ENCODE results near the gene CD19. TPM values are rescaled to one million over a fixed set of nuclear protein-coding genes. Genes with fewer than 3 reads are reported as not detected.

The CD19 gene
- total RNA-seq, 1 donor from 2014 or later, result not detected

DNA sequence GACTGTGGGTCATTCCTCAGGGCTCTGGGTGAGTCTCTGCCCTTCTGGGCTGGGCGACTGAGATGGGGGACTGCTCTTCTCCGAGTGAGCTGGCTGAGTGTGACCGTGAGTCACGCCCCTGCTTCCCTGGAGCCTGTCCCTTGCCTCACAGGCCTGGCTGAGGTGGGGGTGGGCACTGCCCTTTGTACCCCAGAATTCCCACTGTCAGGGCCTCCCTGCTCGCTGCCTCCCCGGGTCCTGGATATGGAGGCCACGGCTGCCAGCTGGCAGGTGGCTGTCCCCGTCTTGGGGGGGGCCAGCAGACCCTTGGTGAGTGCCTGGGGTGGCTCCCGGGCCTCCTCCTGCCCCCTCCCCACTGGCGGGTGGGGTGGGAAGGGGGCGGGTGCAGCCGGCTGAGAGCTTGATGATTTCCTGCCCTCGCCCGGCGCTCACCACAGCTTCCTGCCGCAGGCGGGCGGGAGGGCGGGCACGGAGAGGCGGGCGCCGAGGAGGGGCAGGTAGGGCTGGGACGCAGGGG lies 52.9 kb downstream of the CD19 start, which contains the start of gene LAT:
LAT (plus strand) TSS at position 434 of the 517 bp plus-strand sequence. CDS start 366 bp downstream, outside the sequence.
- DNase-seq (ENCODE audit: low spot score in 2 of 2, unreplicated experiment in 2 of 2), result no peak
- TF ChIP-seq, protein P1, sequence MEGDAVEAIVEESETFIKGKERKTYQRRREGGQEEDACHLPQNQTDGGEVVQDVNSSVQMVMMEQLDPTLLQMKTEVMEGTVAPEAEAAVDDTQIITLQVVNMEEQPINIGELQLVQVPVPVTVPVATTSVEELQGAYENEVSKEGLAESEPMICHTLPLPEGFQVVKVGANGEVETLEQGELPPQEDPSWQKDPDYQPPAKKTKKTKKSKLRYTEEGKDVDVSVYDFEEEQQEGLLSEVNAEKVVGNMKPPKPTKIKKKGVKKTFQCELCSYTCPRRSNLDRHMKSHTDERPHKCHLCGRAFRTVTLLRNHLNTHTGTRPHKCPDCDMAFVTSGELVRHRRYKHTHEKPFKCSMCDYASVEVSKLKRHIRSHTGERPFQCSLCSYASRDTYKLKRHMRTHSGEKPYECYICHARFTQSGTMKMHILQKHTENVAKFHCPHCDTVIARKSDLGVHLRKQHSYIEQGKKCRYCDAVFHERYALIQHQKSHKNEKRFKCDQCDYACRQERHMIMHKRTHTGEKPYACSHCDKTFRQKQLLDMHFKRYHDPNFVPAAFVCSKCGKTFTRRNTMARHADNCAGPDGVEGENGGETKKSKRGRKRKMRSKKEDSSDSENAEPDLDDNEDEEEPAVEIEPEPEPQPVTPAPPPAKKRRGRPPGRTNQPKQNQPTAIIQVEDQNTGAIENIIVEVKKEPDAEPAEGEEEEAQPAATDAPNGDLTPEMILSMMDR (IDR thresholded peaks at IDR 0.05; ENCODE audit: unreplicated experiment), result no peak

GRCh38 chr16:28985211-28986041 lies 53.7 kb downstream of the CD19 start:
- no peaks in the 10 kb centered on the region for H3K27me3 Mint-ChIP-seq (ENCODE audit: low read depth)
- peaks cover 6% of the 10 kb centered on the region for H3K9me3 Mint-ChIP-seq
- DNase-seq (ENCODE audit: low spot score in 2 of 2, unreplicated experiment in 2 of 2), result no peak
- H3K27ac Mint-ChIP-seq, result no peak overlapping the region
- H3K4me3 Mint-ChIP-seq, result no peak overlapping the region
- TF ChIP-seq, protein P1 (IDR thresholded peaks at IDR 0.05; ENCODE audit: unreplicated experiment), result no peak
- peaks cover 38% of the 10 kb centered on the region for H3K36me3 Mint-ChIP-seq
- no peaks in the 10 kb centered on the region for H3K4me1 Mint-ChIP-seq

More for the DNA sequence above, 52.9 kb downstream of the CD19 start, which contains the start of gene LAT:
- Mint-ChIP-seq H3K4me3 (no peak within 1 kb of the TSS), H3K27me3 (ENCODE audit: low read depth) (no peaks in the 10 kb centered on the region), H3K4me1 (no peaks in the 10 kb centered on the region), H3K27ac (no peak within 1 kb of the TSS), H3K36me3 (peaks cover 36% of the 10 kb centered on the region), H3K9me3 (peaks cover 6% of the 10 kb centered on the region)

- no peak overlapping the region for H3K4me3 Mint-ChIP-seq
- no peaks in the 10 kb centered on the region for H3K4me1 Mint-ChIP-seq
- no peak for DNase-seq (ENCODE audit: low spot score in 2 of 2, unreplicated experiment in 2 of 2)
- peaks cover 6% of the 10 kb centered on the region for H3K9me3 Mint-ChIP-seq
- peaks cover 35% of the 10 kb centered on the region for H3K36me3 Mint-ChIP-seq
- TF ChIP-seq, protein P1 (IDR thresholded peaks at IDR 0.05; ENCODE audit: unreplicated experiment), result no peak
- H3K27ac Mint-ChIP-seq, result no peak overlapping the region
- no peaks in the 10 kb centered on the region for H3K27me3 Mint-ChIP-seq (ENCODE audit: low read depth)
Measured at GRCh38 chr16:28986046-28986445, 54.3 kb downstream of the CD19 start.

GRCh38 chr16:28986492-28986891 lies 54.7 kb downstream of the CD19 start:
- Mint-ChIP-seq H3K36me3 (peaks cover 34% of the 10 kb centered on the region), H3K27me3 (ENCODE audit: low read depth) (no peaks in the 10 kb centered on the region)
- TF ChIP-seq, protein P1 (IDR thresholded peaks at IDR 0.05; ENCODE audit: unreplicated experiment), result no peak

GRCh38 chr16:28987170-28987853 lies 55.5 kb downstream of the CD19 start:
- peaks cover 6% of the 10 kb centered on the region for H3K9me3 Mint-ChIP-seq

More at GRCh38 chr16:28986492-28986891, 54.7 kb downstream of the CD19 start:
- no peak for DNase-seq (ENCODE audit: low spot score in 2 of 2, unreplicated experiment in 2 of 2)
- H3K9me3 Mint-ChIP-seq, result peaks cover 6% of the 10 kb centered on the region
- H3K27ac Mint-ChIP-seq, result no peak overlapping the region
- H3K4me1 Mint-ChIP-seq, result no peaks in the 10 kb centered on the region
- no peak overlapping the region for H3K4me3 Mint-ChIP-seq

More at GRCh38 chr16:28987170-28987853, 55.5 kb downstream of the CD19 start:
- TF ChIP-seq, protein P1 (IDR thresholded peaks at IDR 0.05; ENCODE audit: unreplicated experiment), result no peak
- H3K27ac Mint-ChIP-seq, result no peak overlapping the region
- H3K27me3 Mint-ChIP-seq (ENCODE audit: low read depth), result no peaks in the 10 kb centered on the region
- H3K36me3 Mint-ChIP-seq, result peaks cover 29% of the 10 kb centered on the region
- H3K4me3 Mint-ChIP-seq, result no peak overlapping the region
- DNase-seq (ENCODE audit: low spot score in 2 of 2, unreplicated experiment in 2 of 2), result no peak
- no peaks in the 10 kb centered on the region for H3K4me1 Mint-ChIP-seq

Other genes with a start within 250 kb of the CD19 start
- gene EIF3C, start 220.5 kb upstream of the CD19 start, total RNA-seq, result 660 to 710 TPM (median 685 TPM) in 3 replicates
- gene NPIPB9, start 180.2 kb upstream of the CD19 start, total RNA-seq, result 3.6 to 5.2 TPM (median 4.3 TPM) in 3 replicates
- 215 to 230 TPM (median 219 TPM) in 3 replicates for gene ATXN2L, start 109.0 kb upstream of the CD19 start, total RNA-seq
- 122 to 134 TPM (median 127 TPM) in 3 replicates for gene TUFM, start 85.6 kb upstream of the CD19 start, total RNA-seq
- gene SH2B1, start 68.1 kb upstream of the CD19 start, total RNA-seq, result 73.9 to 78.5 TPM (median 76.8 TPM) in 3 replicates
- gene ATP2A1, start 53.5 kb upstream of the CD19 start, total RNA-seq, result 2.9 to 3.6 TPM (median 3.0 TPM) in 3 replicates
- 26.8 to 30.1 TPM (median 29.7 TPM) in 3 replicates for gene RABEP2, start 6.7 kb upstream of the CD19 start, total RNA-seq
- 48.6 to 58.2 TPM (median 48.7 TPM) in 3 replicates for gene NFATC2IP, start 19.0 kb downstream of the CD19 start, total RNA-seq
- gene SPNS1, start 42.8 kb downstream of the CD19 start, total RNA-seq, result 44.5 to 45.9 TPM (median 44.5 TPM) in 3 replicates
- gene LAT, start 53.1 kb downstream of the CD19 start, total RNA-seq, result 6.3 to 7.9 TPM (median 6.5 TPM) in 3 replicates

All from mesothelial cell of epicardium (in vitro differentiated cells).